Measurements from ENCODE around the gene KCTD2.
"Not testable (repeated sequence)": the region's sequence is repeated elsewhere in the genome, so short reads cannot be mapped to it uniquely, and the experiment has no call there.

The KCTD2 gene

GRCh38 chr17:75059369-75060345 is 12.6 kb downstream of the KCTD2 start:
- no peak for DNase-seq

GRCh38 chr17:75060434-75061054 is 13.5 kb downstream of the KCTD2 start:
- no peak for DNase-seq

- DNase-seq, result no peak
Measured at GRCh38 chr17:75061055-75061438, 14.0 kb downstream of the KCTD2 start.

GRCh38 chr17:75061618-75062017 is 14.6 kb downstream of the KCTD2 start:
- DNase-seq, result no peak

- no peak for DNase-seq
Measured at GRCh38 chr17:75063201-75063600, 16.2 kb downstream of the KCTD2 start.

- DNase-seq, result no peak
Measured at GRCh38 chr17:75063626-75064025, 16.6 kb downstream of the KCTD2 start.

- no peak for DNase-seq
Measured at GRCh38 chr17:75064040-75064439, 17.0 kb downstream of the KCTD2 start.

GRCh38 chr17:75064460-75064859 is 17.4 kb downstream of the KCTD2 start:
- no peak for DNase-seq

GRCh38 chr17:75064867-75065561 is 18.0 kb downstream of the KCTD2 start:
- DNase-seq, result no peak

GRCh38 chr17:75065562-75066151 is 18.6 kb downstream of the KCTD2 start:
- peak; percentile 17 for DNase-seq

GRCh38 chr17:75067856-75068255 is 20.8 kb downstream of the KCTD2 start:
- DNase-seq, result no peak

GRCh38 chr17:75068750-75069149 is 21.7 kb downstream of the KCTD2 start:
- no peak for DNase-seq

- DNase-seq, result no peak
Measured at GRCh38 chr17:75069783-75070182, 22.8 kb downstream of the KCTD2 start.

GRCh38 chr17:75071478-75072271 is 24.6 kb downstream of the KCTD2 start:
- DNase-seq, result not testable (repeated sequence)

GRCh38 chr17:75072909-75073308 is 25.9 kb downstream of the KCTD2 start:
- not testable (repeated sequence) for DNase-seq

GRCh38 chr17:75073618-75074047 is 26.6 kb downstream of the KCTD2 start:
- no peak for DNase-seq

GRCh38 chr17:75074532-75074931 is 27.5 kb downstream of the KCTD2 start:
- DNase-seq, result no peak

GRCh38 chr17:75075597-75076336 is 28.7 kb downstream of the KCTD2 start:
- DNase-seq, result no peak

- no peak for DNase-seq
Measured at GRCh38 chr17:75077072-75077495, 30.1 kb downstream of the KCTD2 start.

GRCh38 chr17:75077496-75078283 is 30.7 kb downstream of the KCTD2 start:
- DNase-seq, result peak; percentile 54

All from stimulated activated CD4-positive, alpha-beta T cell treated with anti-CD3 and anti-CD28 coated beads, Interleukin-4, amount 100 ng/mL, for 24 hours (primary cell).